ENCODE measurements around the gene CBX4. TPM values are rescaled to one million over a fixed set of nuclear protein-coding genes. Genes with fewer than 3 reads are reported as not detected.
"Not testable (repeated sequence)": the region's sequence is repeated elsewhere in the genome, so short reads cannot be mapped to it uniquely, and the experiment has no call there.

The CBX4 gene
- total RNA-seq, 1 experiment from 2014 or later, result 128 TPM

DNA sequence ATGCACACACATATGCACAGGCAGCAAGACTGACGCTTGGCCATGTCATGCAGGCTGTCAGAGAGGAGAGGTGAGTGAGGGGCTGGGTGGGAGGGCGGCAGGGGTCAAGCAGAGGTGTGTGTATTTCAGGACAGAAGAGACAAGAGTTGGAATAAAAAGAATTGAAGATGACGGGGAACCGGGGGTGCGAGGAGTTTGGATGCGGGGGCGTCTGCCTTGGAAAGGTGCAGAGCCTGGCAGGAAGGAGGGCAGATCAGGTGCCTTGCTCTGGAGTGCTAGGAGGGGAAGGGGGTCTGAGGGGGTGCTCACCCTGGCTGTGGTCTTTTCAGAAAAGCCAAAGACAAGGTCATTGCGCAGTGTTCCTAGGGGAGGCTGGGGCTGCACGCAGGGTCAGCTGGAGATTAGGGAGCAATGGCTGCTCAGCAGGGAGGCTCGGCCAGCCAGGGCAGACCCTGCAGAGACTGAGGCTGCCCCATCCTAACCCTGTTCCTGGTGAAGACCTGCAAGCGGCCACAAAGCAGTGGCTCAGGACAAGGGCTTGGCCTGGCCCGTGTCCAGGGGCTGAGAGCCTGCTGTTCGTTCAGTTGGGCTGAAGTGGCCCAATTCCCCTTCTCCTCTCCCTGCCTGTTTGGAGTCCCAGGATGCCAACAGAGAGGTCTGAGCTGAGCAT is 23.7 kb upstream of the CBX4 start:
- in situ Hi-C loops (cut with HindIII; ENCODE audit: low pct_unique_long_range_greater_than_20kb, low sequenced_read_pairs), result no loop called here
- DNase-seq (ENCODE audit: low read depth, low spot score), result no peak

DNA sequence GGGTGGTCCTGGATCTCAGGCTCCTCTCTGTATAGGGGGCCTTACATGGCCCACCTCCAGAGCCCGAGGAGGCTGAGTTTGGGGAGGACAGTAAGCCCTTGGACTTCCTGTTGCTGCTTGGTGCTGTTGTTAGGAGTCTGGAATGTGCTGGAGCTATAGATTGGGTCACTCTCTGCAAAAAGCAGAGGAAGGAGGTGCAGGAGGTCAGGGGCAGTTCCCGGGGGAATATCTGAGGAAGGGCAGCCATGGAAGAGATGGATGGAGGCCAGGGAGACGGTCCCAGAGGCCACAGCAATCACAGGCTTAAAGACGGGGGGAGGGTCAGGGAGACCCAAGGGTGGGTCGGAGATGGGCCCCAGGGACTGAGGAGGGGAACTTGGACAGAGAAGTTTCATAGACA is 23.0 kb upstream of the CBX4 start:
- DNase-seq (ENCODE audit: low read depth, low spot score), result no peak
- in situ Hi-C loops (cut with HindIII; ENCODE audit: low pct_unique_long_range_greater_than_20kb, low sequenced_read_pairs), result no loop called here

DNA sequence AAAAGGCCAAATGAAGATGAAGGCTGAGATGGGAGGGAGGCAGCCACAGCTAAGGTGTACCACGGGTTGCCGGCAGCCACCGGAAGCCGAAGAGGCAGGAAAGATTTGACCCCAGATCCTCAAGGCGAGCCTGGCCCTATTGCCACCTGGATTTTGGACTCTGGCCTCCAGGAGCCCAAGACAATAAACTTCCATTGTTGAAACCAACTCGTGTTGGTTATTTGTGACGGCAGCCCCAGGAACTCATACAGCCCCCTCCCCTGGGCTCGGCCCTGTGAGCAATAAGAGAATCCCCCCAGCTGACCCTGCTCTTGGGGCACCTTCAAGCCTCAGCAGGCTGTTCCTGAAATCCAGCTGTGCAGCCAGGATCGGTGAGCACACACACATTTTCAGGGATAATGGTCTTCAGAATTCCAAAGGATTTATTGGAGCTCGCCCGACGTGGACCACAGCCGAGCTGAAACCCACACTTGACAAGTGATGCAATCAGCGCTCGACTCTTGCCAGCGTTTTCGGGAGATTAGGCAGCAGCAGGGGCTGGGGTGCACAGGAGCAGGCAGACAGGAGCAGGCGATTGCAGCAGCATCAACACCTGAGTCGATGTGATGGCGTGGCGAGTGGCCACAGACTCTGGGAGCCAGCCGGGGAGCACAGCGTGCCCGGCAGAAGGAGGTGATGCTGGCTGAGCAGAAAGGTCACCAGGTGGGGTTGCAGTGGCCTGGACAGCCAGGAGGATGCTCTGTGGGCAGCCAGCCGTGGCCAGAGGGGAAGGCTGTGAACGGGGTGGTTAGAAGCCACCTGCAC is 22.4 kb upstream of the CBX4 start:
- in situ Hi-C loops (cut with HindIII; ENCODE audit: low pct_unique_long_range_greater_than_20kb, low sequenced_read_pairs), result no loop called here
- no peak for DNase-seq (ENCODE audit: low read depth, low spot score)

DNA sequence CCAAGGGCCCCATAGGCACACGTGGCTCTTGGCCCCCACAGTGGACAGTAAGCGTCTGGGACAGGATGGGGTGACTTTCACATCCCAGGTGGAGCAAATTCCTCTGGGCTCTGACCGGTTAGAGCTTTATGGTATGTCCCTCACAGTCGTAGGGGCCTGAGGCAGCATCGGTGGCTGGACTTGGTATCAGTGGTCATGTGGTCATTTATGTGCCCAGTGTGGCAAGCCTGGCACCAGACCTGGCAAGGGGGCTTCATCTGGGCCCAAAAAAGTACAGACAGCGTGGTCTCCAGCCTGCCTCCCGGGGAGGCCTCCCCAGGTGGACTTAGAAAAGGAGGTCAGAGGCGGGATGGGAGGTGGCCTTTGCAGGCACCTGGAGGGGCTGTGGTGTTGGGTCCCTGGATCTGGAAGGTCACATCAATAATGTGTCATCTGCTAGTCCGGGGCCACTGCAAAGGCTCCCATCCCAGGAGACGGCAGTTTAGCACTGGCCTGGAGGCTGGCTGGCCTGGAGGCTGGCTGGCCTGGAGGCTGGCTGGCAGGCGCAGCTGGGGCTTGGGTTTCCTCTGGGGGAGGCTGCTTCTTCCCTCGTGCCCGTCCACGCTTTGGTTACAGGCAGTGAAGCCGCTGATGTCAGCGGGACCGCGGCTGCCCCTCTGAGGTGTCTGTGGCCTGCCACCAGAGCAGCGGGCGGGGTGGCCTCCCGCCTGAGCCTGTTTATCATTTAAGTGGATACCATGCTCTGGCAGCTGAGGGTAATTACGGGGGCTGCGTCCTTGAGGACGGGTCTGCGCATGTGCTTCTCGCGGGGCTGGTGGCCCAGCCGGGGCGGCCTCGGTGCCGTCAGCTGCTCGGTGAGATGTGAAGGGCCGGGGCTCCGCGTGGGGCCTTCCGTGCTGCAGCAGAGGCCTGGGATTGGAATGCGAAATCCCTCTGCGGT is 20.7 kb upstream of the CBX4 start:
- in situ Hi-C loops (cut with HindIII; ENCODE audit: low pct_unique_long_range_greater_than_20kb, low sequenced_read_pairs), result no loop called here
- DNase-seq (ENCODE audit: low read depth, low spot score), result no peak

DNA sequence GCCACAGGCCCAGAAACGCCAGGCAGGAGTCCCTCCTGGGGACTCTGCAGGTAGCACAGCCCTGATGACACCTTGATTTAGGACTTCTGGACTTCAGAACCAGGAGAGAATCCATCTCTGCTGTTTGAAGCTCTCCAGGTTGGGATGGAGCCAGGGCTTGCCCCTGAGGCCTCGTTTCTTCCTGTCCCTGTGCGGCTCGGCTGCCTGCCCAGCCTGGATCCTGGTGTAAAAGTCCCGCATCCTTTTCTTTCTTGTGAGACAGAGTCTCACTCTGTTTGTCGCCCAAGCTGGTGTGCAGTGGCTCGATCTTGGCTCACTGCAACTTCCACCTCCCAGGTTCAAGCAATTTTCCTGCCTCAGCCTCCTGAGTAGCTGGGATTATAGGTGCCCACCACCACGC is 17.9 kb upstream of the CBX4 start:
- in situ Hi-C loops (cut with HindIII; ENCODE audit: low pct_unique_long_range_greater_than_20kb, low sequenced_read_pairs), result no loop called here
- DNase-seq (ENCODE audit: low read depth, low spot score), result no peak

DNA sequence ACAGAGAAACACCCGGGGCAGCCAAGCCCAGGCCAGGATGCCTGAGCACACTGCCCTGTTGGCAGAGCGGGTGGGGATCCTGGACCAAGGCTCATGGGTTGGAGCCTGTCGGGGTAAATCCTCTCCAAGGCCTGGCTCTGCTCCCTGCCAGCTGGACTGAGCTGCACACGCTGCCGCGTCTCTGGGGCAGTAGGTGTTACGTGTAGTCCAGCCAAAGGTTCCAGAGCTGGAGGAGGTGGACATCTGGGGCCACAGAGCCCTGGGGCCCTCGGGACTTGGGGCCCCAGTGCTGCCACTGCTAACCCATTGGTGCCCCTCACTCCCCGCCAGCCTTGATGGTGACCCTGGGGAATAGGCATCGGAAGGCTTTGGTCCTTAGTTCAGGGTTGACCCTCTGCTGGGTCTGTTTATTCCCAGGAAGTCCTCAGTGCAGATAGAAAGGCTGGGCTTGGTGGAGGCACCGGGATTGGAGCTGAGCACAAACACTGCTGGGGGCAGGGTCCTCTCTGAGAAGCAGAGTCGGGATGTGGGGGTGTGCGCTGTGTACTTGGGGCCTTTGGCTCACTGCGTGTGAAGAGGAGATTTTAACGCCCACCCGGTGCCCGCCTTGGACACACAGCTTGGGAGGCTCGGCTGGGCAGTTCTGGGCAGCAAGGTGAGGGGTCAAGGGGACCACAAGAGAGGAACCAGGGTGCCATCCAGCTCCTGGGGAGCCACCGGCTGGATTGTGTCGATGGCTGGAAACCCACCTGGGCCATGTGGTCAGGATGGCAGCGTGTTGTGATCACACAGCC is 16.3 kb upstream of the CBX4 start:
- no peak for DNase-seq (ENCODE audit: low read depth, low spot score)
- in situ Hi-C loops (cut with HindIII; ENCODE audit: low pct_unique_long_range_greater_than_20kb, low sequenced_read_pairs), result no loop called here

DNA sequence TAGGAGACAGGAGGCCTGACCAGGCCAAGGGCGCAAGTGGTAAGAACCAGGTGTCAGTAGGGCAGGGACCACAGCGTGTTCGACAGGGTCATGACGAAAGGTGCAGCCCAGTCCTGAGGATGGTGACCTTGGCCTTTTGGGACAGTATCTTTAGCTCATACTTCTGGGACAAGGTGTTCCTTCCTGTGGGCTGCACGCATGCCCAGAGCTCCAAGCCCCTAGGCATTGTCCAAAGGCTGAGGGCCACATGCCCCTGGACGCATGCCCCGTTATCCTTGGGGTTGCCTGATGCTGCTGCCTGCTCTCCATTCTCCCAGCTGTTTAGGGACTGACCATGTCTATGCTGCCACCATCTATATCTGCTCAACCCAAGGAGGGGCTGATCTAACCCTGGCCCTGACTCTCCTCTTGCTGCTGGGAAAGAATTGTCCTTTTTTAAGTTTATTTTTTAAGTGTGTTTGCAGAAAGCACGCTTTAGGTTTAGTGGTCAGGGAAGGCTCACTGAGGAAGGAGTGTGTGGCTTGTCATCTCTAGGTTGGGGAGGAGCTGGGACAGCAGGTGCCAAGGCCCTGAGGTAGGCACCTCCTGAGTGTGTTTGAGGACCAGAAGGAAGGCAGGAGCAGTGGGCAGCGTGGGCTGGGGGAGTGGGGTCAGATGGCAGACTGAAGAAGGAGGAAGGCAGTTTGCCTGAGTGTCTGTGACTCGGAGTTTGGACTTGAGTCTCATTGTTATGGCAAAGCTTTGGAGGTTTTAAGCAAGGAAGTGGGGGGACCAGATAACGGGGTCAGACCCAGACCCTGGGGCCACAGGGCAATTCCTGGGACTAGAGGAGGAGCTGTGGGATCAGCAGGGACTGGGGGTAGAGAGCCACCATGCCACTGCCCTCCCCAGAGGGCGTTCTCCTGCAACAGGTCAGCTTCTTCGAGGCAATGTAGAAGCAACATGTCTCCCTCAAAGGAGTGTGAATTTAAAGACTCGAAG is 15.1 kb upstream of the CBX4 start:
- in situ Hi-C loops (cut with HindIII; ENCODE audit: low pct_unique_long_range_greater_than_20kb, low sequenced_read_pairs), result no loop called here
- no peak for DNase-seq (ENCODE audit: low read depth, low spot score)

DNA sequence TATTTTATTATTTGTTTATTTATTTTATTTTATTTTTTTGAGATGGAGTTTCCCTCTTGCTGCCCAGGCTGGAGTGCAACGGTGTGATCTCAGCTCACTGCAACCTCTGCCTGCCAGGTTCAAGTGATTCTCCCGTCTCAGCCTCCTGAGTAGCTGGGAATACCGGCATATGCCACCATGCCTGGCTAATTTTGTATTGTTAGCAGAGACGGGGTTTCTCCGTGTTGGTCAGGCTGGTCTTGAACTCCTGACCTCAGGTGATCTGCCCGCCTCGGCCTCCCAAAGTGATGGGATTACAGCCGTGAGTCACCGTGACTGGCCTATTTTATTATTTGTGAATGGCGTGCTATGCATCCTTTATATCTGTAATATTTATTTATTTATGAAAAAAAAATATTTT is 13.9 kb upstream of the CBX4 start:
- in situ Hi-C loops (cut with HindIII; ENCODE audit: low pct_unique_long_range_greater_than_20kb, low sequenced_read_pairs); DNase-seq (ENCODE audit: low read depth, low spot score): not testable (repeated sequence)

DNA sequence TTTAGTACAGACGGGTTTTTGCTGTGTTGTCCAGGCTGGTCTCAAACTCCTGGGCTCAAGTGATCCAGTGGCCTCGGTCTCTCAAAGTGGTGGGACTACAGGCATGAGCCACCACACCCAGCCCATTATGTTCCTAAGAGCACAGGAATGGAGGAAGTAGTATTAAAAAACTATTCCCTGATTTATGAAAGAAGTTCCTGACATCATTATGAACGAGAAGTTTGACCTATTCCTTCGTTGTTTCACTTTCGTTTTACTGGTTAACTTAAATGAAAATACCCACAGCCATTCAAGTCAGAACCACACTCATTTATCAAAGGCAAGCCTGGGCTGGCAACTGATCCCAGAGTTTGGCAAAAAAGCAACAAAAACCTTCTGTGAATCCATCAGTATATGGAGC is 13.5 kb upstream of the CBX4 start:
- DNase-seq (ENCODE audit: low read depth, low spot score), result peak; percentile 57
- in situ Hi-C loops (cut with HindIII; ENCODE audit: low pct_unique_long_range_greater_than_20kb, low sequenced_read_pairs), result no loop called here

DNA sequence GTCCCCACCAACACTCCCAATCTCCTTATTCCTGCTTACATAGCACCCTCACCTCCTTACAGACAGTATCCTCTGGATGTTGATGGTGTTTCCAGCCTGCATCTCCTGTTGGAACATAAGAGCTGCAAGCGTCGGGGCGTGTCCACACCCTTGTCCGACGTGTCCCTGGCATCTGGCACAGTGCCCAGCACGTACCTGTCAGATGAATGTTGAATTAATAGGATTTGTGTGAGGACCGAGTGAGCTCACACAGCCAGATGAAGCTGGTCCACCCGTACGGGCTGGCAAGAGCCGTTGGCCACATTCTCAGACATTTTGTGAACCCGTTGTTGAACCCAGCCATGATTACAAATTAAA is 12.2 kb upstream of the CBX4 start:
- no peak for DNase-seq (ENCODE audit: low read depth, low spot score)

DNA sequence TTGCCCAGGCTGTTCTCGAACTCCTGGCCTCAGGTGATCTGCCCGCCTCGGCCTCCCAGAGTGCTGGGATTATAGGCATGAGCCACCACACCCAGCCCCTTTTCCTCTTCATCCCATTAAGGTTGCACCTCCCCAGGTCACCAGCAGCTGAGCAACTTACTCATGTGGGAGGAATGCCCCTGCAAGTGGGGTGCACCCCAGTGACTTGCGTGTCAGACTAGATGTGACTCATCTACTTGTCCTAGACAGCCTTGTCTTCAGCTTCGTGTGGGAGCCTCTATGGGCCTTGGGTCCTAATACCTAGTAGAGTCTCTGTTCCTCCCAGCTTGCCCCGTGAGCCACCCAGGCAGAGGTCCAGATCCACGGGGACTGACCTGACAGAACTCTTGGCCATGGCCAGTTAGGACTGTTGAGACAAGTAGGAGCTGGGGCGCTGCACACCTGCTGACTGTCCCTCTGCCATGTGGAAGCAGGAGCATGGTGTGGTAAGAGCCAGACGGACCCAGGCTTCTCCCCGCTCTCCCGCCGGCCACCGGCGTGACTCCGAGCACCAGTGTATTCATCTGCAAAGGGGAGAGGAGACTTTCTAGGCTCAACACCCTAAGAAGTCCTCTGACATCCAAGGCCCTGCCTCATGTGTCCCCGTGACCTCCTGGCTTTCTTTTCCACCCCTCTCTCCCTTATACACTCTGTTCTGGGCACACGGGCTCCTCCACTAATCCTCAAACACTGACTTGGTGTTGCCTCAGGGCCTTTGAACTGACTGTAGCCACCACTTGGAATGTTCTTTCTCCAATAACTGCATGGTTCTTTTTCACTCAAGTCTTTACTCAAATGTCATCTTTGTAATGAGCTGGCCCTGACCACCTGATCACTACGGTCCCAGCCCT is 11.6 kb upstream of the CBX4 start:
- DNase-seq (ENCODE audit: low read depth, low spot score), result no peak
- in situ Hi-C loops (cut with HindIII; ENCODE audit: low pct_unique_long_range_greater_than_20kb, low sequenced_read_pairs), result no loop called here

More for the DNA sequence above, 12.2 kb upstream of the CBX4 start:
- in situ Hi-C loops (cut with HindIII; ENCODE audit: low pct_unique_long_range_greater_than_20kb, low sequenced_read_pairs), result no loop called here

DNA sequence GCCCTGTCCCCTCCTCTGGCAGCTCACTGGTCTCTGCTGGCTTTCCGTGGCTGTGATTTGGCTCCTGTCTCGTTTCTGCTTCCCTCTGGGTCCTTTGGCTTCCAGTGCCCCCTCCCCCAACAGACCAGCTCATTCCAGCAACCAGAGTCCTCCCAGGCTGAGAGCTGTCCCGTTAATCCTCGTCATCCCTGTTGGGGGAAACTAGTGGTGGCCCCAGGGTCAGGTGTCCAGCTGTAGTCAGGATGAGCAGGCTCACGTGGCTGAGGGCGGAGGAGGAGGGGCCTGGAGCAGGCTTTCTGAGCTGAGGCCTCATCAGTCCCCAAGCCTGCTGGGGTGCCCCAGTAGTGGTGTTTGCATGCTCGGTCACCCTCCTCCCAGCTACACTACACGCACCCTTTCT is 10.7 kb upstream of the CBX4 start:
- in situ Hi-C loops (cut with HindIII; ENCODE audit: low pct_unique_long_range_greater_than_20kb, low sequenced_read_pairs), result no loop called here
- DNase-seq (ENCODE audit: low read depth, low spot score), result no peak

DNA sequence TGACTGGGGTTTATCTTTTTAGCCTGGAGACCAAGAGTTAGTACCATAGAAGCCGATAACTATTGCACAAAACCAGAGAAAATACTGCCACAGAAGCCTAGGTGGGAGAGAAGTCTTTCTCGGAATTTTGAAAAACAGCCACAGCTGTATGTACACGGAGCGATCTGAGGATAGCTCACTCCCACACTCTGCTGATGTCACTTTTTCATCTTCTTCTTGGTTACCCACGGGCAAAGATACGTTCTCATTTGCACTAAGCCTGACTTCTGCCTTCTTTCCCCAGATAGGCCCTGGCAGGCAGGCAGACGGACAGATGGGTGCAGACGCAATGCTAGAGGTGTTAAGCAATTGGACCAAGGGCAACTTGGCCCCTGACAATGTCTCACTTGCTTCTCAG is 9.1 kb upstream of the CBX4 start:
- no peak for DNase-seq (ENCODE audit: low read depth, low spot score)
- in situ Hi-C loops (cut with HindIII; ENCODE audit: low pct_unique_long_range_greater_than_20kb, low sequenced_read_pairs), result no loop called here

DNA sequence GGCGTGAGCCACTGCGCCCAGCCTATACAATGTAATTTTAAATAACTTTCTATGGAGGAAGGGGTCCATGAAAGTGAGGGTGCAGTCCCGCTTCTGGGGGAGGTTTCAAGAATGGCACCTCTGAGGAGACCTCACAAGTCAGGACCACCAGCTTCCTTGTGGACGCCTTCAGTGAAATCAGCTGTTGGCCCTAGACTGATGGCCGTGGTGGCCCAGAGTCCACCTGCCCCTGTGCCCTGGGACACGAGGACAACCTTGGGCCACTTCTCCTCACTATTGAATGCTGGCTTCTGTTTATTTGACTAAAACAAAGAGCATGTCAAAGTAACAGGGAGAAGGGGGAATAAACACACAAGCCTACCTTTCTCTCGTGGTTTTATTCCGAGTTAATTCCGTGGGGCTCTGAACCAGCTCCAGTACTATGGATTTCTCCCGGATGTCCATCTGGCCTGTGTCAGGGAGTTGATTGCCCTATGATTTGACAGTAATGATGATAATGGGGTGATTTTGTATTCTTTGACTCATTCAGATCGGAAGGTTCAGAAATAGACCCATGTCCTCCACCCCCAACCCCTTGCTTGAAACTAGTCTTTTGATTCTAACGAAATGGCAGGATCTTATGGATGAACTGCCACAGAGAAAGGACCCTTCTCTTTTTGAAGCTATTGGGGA is 8.6 kb upstream of the CBX4 start:
- no peak for DNase-seq (ENCODE audit: low read depth, low spot score)
- in situ Hi-C loops (cut with HindIII; ENCODE audit: low pct_unique_long_range_greater_than_20kb, low sequenced_read_pairs), result no loop called here

DNA sequence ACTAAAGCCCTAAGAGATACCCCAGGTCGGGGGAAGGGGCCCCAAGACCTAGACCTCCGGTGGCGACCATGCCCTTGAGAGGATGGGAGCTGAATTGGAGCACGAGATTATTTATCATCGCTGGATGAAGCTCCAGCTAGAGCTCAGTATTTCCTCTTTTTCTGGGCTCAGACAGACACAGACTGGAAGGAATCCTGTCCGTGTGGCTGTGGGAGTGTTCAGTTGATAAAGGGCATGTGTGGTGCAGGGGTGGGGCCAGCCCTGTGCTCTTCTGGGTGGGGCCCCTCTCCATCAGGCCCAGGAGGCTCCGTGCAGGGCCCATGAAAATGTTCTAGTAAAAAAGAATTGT is 6.3 kb upstream of the CBX4 start:
- DNase-seq (ENCODE audit: low read depth, low spot score), result peak; percentile 93
- in situ Hi-C loops (cut with HindIII; ENCODE audit: low pct_unique_long_range_greater_than_20kb, low sequenced_read_pairs), result no loop called here

Measured in SK-MEL-5 (cell line).